Body of pancreas (tissue), 4 donors: ENCODE measurements around the gene IGFBP3.

Experiments
- CTCF ChIP-seq, 7 experiments: fragments of 450-650 bp in 4 of 7; fragments of 200-600 bp in 3 of 7; sonication (generic) in 3 of 7; IDR thresholded peaks; one replicate each; pipeline ENCODE4 v1.5.1; 2016 to 2019; ENCODE audit warnings: antibody characterized with exemption in 7 of 7
- POLR2A ChIP-seq, 3 donors: fragments of 450-650 bp; IDR thresholded peaks; one replicate each; pipeline ENCODE4 v1.6.1; 2016; ENCODE audit warnings: antibody characterized with exemption in 3 of 3, mild to moderate bottlenecking in 2 of 3

GRCh38 chr7:45924283-45924682 lies 3.2 kb upstream of the IGFBP3 start:
- TF ChIP-seq CTCF (IDR thresholded peaks at IDR 0.05) (peak in 3 of 7 experiments; percentile 12 to 30 (median 27)), POLR2A (IDR thresholded peaks at IDR 0.05) (no peak)
